Measurements from ENCODE around the gene SIRT5.

SIRT5 gene

DNA sequence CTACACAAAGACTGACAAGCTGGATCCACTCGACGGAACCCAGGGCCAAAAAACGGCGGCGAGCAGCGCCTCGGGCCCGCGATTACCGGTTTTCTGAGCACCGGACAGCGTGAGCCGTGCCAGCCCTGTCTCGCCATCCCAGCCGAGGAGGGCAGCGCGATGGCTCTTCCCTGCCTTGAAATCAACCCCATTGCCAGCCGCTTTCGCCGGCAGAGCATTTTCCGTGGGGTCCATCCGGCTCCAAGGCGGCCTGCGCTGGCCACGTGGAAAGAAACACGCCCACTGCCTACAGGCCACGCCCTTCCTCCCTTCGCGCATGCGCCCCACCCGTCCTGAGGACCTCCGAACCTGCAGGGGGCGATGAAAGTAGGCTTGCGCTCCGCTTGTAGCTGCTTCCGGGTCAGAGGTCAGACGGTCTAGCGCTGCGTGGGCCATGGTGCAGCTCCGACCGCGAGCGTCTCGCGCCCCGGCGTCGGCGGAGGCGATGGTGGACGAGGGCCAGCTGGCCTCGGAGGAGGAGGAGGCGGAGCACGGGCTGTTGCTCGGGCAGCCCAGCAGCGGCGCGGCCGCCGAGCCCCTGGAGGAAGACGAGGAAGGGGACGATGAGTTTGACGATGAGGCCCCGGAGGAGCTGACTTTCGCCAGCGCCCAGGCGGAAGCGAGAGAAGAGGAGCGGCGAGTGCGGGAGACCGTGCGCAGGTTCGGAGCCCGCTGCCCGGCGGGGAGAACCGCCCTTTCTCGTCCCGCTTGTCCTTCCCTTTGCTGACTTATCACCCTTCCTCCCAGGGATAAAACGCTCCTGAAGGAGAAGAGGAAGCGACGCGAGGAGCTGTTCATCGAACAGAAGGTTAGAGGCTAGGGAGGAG, 40.8 kb downstream of the SIRT5 start, which contains the start of gene NOL7:
TSS of gene NOL7 (plus strand) at position 410 of the 866 bp plus-strand sequence. CDS start at position 434, 24 bp downstream.
- Histone ChIP-seq H3K4me3 (ENCODE audit: low read depth in 1 of 2, low read length in 1 of 2) (peak within 1 kb of the TSS; percentile 90 to 95), H3K4me1 (ENCODE audit: control insufficient read depth in 1 of 2, insufficient read depth in 1 of 2, low read depth in 1 of 2, low read length in 1 of 2) (peaks cover 28% of the 10 kb centered on the region in 2 experiments), H3K36me3 (peaks cover 42% of the 10 kb centered on the region), H3K27me3 (no peaks in the 10 kb centered on the region), H3K9me3 (no peaks in the 10 kb centered on the region), H3K27ac (peak within 1 kb of the TSS; percentile 88)
- TF ChIP-seq, protein P1, sequence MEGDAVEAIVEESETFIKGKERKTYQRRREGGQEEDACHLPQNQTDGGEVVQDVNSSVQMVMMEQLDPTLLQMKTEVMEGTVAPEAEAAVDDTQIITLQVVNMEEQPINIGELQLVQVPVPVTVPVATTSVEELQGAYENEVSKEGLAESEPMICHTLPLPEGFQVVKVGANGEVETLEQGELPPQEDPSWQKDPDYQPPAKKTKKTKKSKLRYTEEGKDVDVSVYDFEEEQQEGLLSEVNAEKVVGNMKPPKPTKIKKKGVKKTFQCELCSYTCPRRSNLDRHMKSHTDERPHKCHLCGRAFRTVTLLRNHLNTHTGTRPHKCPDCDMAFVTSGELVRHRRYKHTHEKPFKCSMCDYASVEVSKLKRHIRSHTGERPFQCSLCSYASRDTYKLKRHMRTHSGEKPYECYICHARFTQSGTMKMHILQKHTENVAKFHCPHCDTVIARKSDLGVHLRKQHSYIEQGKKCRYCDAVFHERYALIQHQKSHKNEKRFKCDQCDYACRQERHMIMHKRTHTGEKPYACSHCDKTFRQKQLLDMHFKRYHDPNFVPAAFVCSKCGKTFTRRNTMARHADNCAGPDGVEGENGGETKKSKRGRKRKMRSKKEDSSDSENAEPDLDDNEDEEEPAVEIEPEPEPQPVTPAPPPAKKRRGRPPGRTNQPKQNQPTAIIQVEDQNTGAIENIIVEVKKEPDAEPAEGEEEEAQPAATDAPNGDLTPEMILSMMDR (IDR thresholded peaks at IDR 0.05): peak; percentile 96

- H3K4me1 ChIP-seq (ENCODE audit: control insufficient read depth in 1 of 2, insufficient read depth in 1 of 2, low read depth in 1 of 2, low read length in 1 of 2): peaks cover 28% of the 10 kb centered on the region in 2 experiments
- TF ChIP-seq, protein P1 (IDR thresholded peaks at IDR 0.05): no peak
- peaks cover 43% of the 10 kb centered on the region for H3K36me3 ChIP-seq
- peak overlapping the region; percentile 88 for H3K27ac ChIP-seq
- no peaks in the 10 kb centered on the region for H3K27me3 ChIP-seq
- H3K4me3 ChIP-seq (ENCODE audit: low read depth in 1 of 2, low read length in 1 of 2): peak overlapping the region; percentile 90 to 95
- no peaks in the 10 kb centered on the region for H3K9me3 ChIP-seq
Observed at GRCh38 chr6:13615792-13616120, 41.4 kb downstream of the SIRT5 start.

DNA sequence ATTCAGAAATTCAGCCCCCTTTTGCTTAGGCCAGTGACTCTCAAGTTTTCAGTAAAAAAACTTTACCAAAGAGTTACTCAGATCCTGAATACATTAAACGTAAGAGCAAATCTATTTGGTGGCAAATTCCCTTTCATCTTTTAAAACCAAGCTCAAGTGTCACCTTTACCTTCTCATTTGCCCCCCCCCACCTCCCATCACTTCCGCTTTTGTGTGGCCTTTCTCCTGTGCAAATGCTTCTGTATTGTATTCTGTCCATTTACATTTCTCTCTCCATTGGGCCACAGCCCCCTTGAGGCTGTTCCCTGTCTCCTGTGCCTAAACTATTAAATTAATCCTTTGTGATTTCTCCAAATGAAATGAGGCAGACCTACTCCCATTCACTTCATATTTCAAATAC, 42.7 kb downstream of the SIRT5 start:
- peak overlapping the region; percentile 30 for H3K27ac ChIP-seq
- no peaks in the 10 kb centered on the region for H3K9me3 ChIP-seq
- H3K4me1 ChIP-seq (ENCODE audit: control insufficient read depth in 1 of 2, insufficient read depth in 1 of 2, low read depth in 1 of 2, low read length in 1 of 2): peaks cover 28% of the 10 kb centered on the region in 2 experiments
- peaks cover 56% of the 10 kb centered on the region for H3K36me3 ChIP-seq
- no peaks in the 10 kb centered on the region for H3K27me3 ChIP-seq
- peak overlapping the region in 1 of 2 experiments; percentile 90 for H3K4me3 ChIP-seq (ENCODE audit: low read depth in 1 of 2, low read length in 1 of 2)
- TF ChIP-seq, protein P1 (IDR thresholded peaks at IDR 0.05): no peak

GRCh38 chr6:13624871-13625288, 50.5 kb downstream of the SIRT5 start:
- TF ChIP-seq, protein P1 (IDR thresholded peaks at IDR 0.05): no peak
- no peaks in the 10 kb centered on the region for H3K4me1 ChIP-seq (ENCODE audit: control insufficient read depth in 1 of 2, insufficient read depth in 1 of 2, low read depth in 1 of 2, low read length in 1 of 2)
- H3K36me3 ChIP-seq: peaks cover 78% of the 10 kb centered on the region
- peak overlapping the region; percentile 39 for H3K27ac ChIP-seq
- H3K9me3 ChIP-seq: no peaks in the 10 kb centered on the region
- H3K4me3 ChIP-seq (ENCODE audit: low read depth in 1 of 2, low read length in 1 of 2): no peak overlapping the region
- no peaks in the 10 kb centered on the region for H3K27me3 ChIP-seq

DNA sequence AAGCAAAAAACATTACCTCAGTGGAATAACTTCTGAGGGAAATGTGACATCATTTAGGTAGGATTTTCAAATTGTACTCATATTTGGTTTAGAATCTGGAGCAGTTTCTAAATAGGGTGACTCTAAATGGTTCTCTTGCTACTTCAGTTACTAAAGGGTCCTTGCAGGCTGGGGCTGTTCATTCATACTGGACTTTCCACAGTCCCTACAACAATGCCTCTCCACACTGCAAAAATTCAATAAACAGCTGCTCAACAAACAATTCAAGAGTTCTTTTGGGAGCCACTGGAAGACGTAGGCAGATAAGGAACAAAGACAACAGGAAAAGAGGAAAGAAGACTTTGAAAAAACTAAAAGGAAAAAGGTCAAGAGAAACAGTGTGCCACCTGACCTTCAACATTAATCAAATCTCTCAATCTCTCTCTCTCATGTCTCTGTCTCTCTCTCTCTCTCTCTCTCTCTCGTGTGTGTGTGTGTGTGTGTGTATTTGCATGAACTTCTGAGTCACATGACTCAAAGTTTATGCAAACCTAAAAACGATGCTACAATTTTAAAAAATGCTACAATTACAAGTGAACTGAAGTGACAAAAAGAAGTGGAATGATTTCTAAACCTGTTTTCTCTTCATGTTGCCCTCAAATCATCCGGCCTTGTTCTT, 55.2 kb downstream of the SIRT5 start:
- H3K9me3 ChIP-seq: no peaks in the 10 kb centered on the region
- H3K4me3 ChIP-seq (ENCODE audit: low read depth in 1 of 2, low read length in 1 of 2): no peak overlapping the region
- peaks cover 2 to 5% of the 10 kb centered on the region in 2 experiments for H3K4me1 ChIP-seq (ENCODE audit: control insufficient read depth in 1 of 2, insufficient read depth in 1 of 2, low read depth in 1 of 2, low read length in 1 of 2)
- TF ChIP-seq, protein P1 (IDR thresholded peaks at IDR 0.05): no peak
- no peaks in the 10 kb centered on the region for H3K27me3 ChIP-seq
- H3K36me3 ChIP-seq: peaks cover 42% of the 10 kb centered on the region
- H3K27ac ChIP-seq: no peak overlapping the region

Data from neutrophil (primary cell).